Neural cell (in vitro differentiated cells): ENCODE measurements around the gene DDX41. TPM values are rescaled to one million over a fixed set of nuclear protein-coding genes. Genes with fewer than 3 reads are reported as not detected.

Source experiments
- H2AFZ ChIP-seq: fragments of 200-600, 300-800 bp; sonication (generic), shearing (Covaris generic); 2 replicates; pipeline ENCODE4 v1.6.0; 2014; ENCODE audit warnings: low read depth, mild to moderate bottlenecking, antibody characterized with exemption, low read length, moderate library complexity
- H3F3A ChIP-seq: fragments of 200-600 bp; shearing (Covaris generic); 2 replicates; pipeline ENCODE4 v1.6.1; 2016; ENCODE audit warnings: mild to moderate bottlenecking, moderate library complexity, mixed read lengths, antibody characterized with exemption, low read length; ENCODE audit not compliant: insufficient read depth, poor library complexity, severe bottlenecking
- H3K27ac ChIP-seq: fragments of 200-600, 300-800 bp; sonication (generic), shearing (Covaris generic); 2 replicates; pipeline ENCODE4 v1.5.1; 2014; ENCODE audit warnings: mild to moderate bottlenecking, low read length, moderate library complexity
- H3K27me3 ChIP-seq: fragments of 300-800, 200-600 bp; sonication (generic), shearing (Covaris generic); 2 replicates; pipeline ENCODE4 v1.6.0; 2014; ENCODE audit warnings: mild to moderate bottlenecking, low read depth, low read length, moderate library complexity; ENCODE audit not compliant: insufficient read depth
- H3K36me3 ChIP-seq: fragments of 300-800, 200-600 bp; sonication (generic), shearing (Covaris generic); 2 replicates; pipeline ENCODE4 v1.5.1; 2014; ENCODE audit warnings: mild to moderate bottlenecking, antibody characterized with exemption, low read length, moderate library complexity; ENCODE audit not compliant: insufficient read depth
- H3K4me2 ChIP-seq: fragments of 300-800, 200-600 bp; sonication (generic), shearing (Covaris generic); 2 replicates; pipeline ENCODE4 v1.6.0; 2014; ENCODE audit warnings: mild to moderate bottlenecking, low read length
- H3K4me3 ChIP-seq: fragments of 300-800, 200-600 bp; sonication (generic), shearing (Covaris generic); 2 replicates; pipeline ENCODE4 v1.5.1; 2014; ENCODE audit warnings: mild to moderate bottlenecking, low read length, moderate library complexity
- H3K79me2 ChIP-seq: fragments of 200-600 bp; shearing (Covaris generic); replicated peaks from 2 replicates; pipeline ENCODE4 v1.6.0; 2014; ENCODE audit warnings: mild to moderate bottlenecking, low read length, moderate library complexity; ENCODE audit not compliant: insufficient read depth
- H3K9ac ChIP-seq: fragments of 300-800, 200-600 bp; sonication (generic), shearing (Covaris generic); 2 replicates; pipeline ENCODE4 v1.6.1; 2016; ENCODE audit warnings: mild to moderate bottlenecking, low read length, mixed read lengths
- H3K9me2 ChIP-seq: fragments of 200-600 bp; shearing (Covaris generic); 2 replicates; pipeline ENCODE4 v1.6.1; 2016; ENCODE audit warnings: mild to moderate bottlenecking, low read length, mixed read lengths; ENCODE audit not compliant: insufficient read depth
- H3K9me3 ChIP-seq: fragments of 200-600, 300-800 bp; sonication (generic), shearing (Covaris generic); 2 replicates; pipeline ENCODE4 v1.6.1; 2016; ENCODE audit warnings: mild to moderate bottlenecking, mixed run types, low read length, moderate library complexity, mixed read lengths
- H4K20me1 ChIP-seq: fragments of 200-600 bp; shearing (Covaris generic); 2 replicates; pipeline ENCODE4 v1.6.1; 2016; ENCODE audit warnings: mild to moderate bottlenecking, mixed run types; ENCODE audit not compliant: insufficient read depth
- CTCF ChIP-seq: fragments of 450-650 bp; IDR thresholded peaks from 2 replicates; pipeline ENCODE4 v1.5.1; 2014; ENCODE audit warnings: antibody characterized with exemption, mild to moderate bottlenecking, moderate library complexity; ENCODE audit not compliant: poor library complexity, severe bottlenecking
- EP300 ChIP-seq: fragments of 450-650 bp; conservative IDR thresholded peaks from 2 replicates; pipeline ENCODE4 v1.6.1; 2014; ENCODE audit warnings: antibody characterized with exemption, mild to moderate bottlenecking, moderate library complexity; ENCODE audit not compliant: poor library complexity, severe bottlenecking
- EZH2 ChIP-seq: fragments of 200-600, 300-800 bp; shearing (Covaris generic), sonication (generic); IDR thresholded peaks from 2 replicates; pipeline ENCODE4 v1.6.1; 2014; ENCODE audit warnings: antibody characterized with exemption, low read length, borderline replicate concordance, mild to moderate bottlenecking; ENCODE audit not compliant: insufficient read depth, poor library complexity, severe bottlenecking
- MXI1 ChIP-seq: fragments of 450-650 bp; conservative IDR thresholded peaks from 2 replicates; pipeline ENCODE4 v1.6.1; 2014; ENCODE audit warnings: antibody characterized with exemption, mild to moderate bottlenecking; ENCODE audit not compliant: poor library complexity, severe bottlenecking
- POLR2AphosphoS5 ChIP-seq: IDR thresholded peaks from 2 replicates; pipeline ENCODE4 v1.6.1; 2012
- RAD21 ChIP-seq: fragments of 450-650 bp; conservative IDR thresholded peaks from 2 replicates; pipeline ENCODE4 v1.6.1; 2014; ENCODE audit warnings: antibody characterized with exemption, mild to moderate bottlenecking, moderate library complexity
- REST ChIP-seq: IDR thresholded peaks from 2 replicates; pipeline ENCODE4 v1.6.1; 2012; ENCODE audit warnings: borderline replicate concordance
- SMC3 ChIP-seq: fragments of 450-650 bp; conservative IDR thresholded peaks from 2 replicates; pipeline ENCODE4 v1.6.1; 2014; ENCODE audit warnings: antibody characterized with exemption, mild to moderate bottlenecking, moderate library complexity; ENCODE audit not compliant: poor library complexity
- TAF1 ChIP-seq: IDR thresholded peaks from 2 replicates; pipeline ENCODE4 v1.6.1; 2012; ENCODE audit warnings: low read depth
- polyA plus RNA-seq: library from polyadenylated mRNA; depleted of rRNA; stranded (reverse); fragments of >200 nt; gene quantifications from 2 replicates; pipeline ENCODE4 v1.2.3, GENCODE V29; 2014

DDX41 gene
- polyA plus RNA-seq, 1 donor from 2014 or later, result 113 TPM

GRCh38 chr5:177508837-177509236 is 7.9 kb downstream of the DDX41 start:
- Histone ChIP-seq H3K9ac (no peak overlapping the region), H4K20me1 (no peaks in the 10 kb centered on the region), H3K36me3 (peaks cover 2% of the 10 kb centered on the region), H3K9me2 (no peaks in the 10 kb centered on the region), H3K27me3 (no peaks in the 10 kb centered on the region), H3K4me2 (no peak overlapping the region), H3K9me3 (no peaks in the 10 kb centered on the region), H3K79me2 (no peaks in the 10 kb centered on the region), H3K4me3 (no peak overlapping the region), H3K27ac (no peak overlapping the region), H3F3A (no peaks in the 10 kb centered on the region), H2AFZ (no peak overlapping the region)
- no peak for TF ChIP-seq EP300
- TF ChIP-seq SMC3, result no peak
- TF ChIP-seq CTCF, result no peak
- TF ChIP-seq POLR2AphosphoS5, result no peak
- no peak for TF ChIP-seq TAF1
- TF ChIP-seq RAD21, result no peak
- TF ChIP-seq EZH2, result no peak
- no peak for TF ChIP-seq MXI1
- TF ChIP-seq REST, result no peak

- Histone ChIP-seq H4K20me1 (no peaks in the 10 kb centered on the region), H3K9me2 (no peaks in the 10 kb centered on the region), H3K27ac (no peak overlapping the region), H3F3A (no peaks in the 10 kb centered on the region), H3K9me3 (no peaks in the 10 kb centered on the region), H3K79me2 (no peaks in the 10 kb centered on the region), H2AFZ (no peak overlapping the region), H3K4me3 (no peak overlapping the region), H3K36me3 (no peaks in the 10 kb centered on the region), H3K9ac (no peak overlapping the region), H3K27me3 (no peaks in the 10 kb centered on the region), H3K4me2 (no peak overlapping the region)
- TF ChIP-seq RAD21 (no peak), POLR2AphosphoS5 (no peak), EZH2 (no peak), SMC3 (no peak), MXI1 (no peak), REST (no peak), EP300 (no peak), CTCF (no peak), TAF1 (no peak)
Observed at GRCh38 chr5:177508221-177508611, 8.5 kb downstream of the DDX41 start.
